HG03025 (cell line): Measurements from ENCODE around the gene ZNF33A.
"Not testable (repeated sequence)": the region's sequence is repeated elsewhere in the genome, so short reads cannot be mapped to it uniquely, and the experiment has no call there.

Experiments
- ATAC-seq: cut with Tn5 transposase; IDR thresholded peaks from one replicate; pipeline ENCODE4 v1.9.1; 2021; ENCODE audit warnings: mild to moderate bottlenecking, moderate library complexity; ENCODE audit not compliant: unreplicated experiment, low FRiP score

The ZNF33A gene

DNA sequence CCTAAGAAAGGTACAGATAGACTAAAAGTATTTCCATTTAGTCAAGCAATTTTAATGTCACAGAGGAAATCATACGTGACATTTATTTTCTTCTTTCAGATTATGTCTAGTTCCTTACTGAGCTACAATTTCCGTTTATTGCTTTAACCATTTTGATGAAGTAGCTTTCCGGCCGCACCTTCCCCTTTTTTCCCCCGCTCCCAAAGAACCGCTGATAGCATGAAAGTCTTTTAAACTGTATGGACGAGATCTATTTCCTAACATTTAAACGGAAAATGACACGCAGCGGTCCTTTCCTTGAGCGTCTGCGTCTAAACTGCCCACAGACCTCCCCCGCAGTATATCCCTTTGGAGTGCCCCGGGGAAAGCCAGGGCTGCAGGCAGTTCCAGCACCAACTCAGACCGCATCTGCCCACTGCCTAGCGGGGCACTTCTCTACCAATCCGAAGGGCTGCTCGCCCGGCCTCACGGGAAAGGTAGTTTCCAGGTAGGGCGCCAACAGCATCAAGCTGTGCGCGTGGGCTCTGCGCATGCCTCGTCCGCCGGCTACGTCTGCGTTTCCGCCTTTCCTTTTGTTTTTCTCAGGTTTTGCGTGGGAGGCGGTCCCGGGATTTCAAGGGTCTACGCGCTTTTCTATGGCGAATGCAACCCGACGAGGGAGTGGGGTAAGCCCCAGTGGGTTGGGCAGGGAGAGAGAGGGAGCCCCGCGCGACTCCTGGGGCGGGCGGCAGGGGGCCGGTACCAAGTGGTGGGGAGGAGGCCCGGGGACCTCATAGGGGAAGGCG lies at the start of gene ZNF33A:
TSS of gene ZNF33A (plus strand) at position 557 of the 785 bp plus-strand sequence. CDS start 1,667 bp downstream, outside the sequence.
- ATAC-seq = peak; percentile 91

DNA sequence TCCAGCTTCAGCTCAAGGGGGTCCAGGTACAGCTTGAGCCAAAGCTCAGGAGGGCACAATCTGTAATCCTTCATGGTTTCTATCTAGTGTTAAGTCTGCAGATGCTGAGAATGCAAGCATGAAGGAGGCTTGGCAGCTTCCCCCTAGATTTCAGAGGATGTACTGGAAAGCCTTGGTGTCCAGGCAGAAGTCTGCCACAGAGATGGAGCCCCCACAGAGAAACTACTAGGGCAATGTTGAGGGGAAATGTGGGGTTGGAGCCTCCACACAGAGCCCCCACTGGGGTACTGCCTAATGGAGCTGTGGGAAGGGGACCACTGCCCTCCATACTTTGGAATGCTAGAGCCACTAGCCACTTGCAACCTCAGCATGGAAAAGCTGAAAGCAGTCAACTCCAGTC lies 45.5 kb upstream of the ZNF33A start:
- no peak for ATAC-seq

DNA sequence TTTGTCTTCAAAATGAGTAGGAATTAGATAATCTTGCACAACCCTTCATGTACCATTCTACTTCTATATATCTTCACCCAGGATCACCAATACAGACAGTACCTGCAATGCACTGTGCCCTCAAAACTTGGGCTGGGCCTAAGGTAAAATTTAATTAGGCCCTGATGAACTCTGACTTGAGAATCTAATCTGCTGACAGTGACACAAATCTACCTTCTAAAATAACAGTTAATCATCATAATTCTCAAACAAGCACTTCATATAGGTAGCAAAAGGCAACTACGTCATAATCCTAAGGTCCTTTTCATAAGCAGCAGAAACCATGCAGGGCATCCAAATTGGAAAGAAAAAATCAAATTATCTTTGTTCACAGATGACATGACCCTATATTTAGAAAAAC lies 38.1 kb upstream of the ZNF33A start:
- ATAC-seq = no peak

DNA sequence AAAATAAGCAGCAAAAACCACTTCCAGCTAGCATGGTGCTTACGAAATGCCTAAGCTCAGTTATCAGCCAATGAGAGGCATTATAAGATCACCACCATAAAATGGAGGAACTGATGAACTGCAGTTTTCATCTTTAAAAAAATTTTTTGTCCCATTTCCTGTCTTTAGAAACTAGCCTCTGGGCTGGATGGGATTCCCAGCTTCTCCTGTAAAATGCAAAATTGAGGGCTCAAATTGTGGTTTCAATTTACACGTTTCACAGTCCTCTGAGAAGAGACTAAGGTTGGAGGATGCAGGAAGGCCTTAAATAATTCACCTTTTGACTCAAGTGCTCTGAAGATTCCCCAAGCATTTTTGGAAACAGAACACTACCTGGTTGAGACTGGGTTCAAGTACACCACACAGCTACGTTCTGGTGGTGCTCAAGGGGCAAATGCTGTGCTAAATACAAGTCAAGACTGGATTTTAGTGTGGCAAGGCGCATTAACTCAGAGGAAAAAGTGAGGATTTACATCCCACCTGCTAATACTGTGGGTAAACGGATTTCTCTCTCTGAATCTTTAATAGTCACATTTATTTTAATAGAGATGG lies 35.0 kb upstream of the ZNF33A start:
- ATAC-seq = no peak

DNA sequence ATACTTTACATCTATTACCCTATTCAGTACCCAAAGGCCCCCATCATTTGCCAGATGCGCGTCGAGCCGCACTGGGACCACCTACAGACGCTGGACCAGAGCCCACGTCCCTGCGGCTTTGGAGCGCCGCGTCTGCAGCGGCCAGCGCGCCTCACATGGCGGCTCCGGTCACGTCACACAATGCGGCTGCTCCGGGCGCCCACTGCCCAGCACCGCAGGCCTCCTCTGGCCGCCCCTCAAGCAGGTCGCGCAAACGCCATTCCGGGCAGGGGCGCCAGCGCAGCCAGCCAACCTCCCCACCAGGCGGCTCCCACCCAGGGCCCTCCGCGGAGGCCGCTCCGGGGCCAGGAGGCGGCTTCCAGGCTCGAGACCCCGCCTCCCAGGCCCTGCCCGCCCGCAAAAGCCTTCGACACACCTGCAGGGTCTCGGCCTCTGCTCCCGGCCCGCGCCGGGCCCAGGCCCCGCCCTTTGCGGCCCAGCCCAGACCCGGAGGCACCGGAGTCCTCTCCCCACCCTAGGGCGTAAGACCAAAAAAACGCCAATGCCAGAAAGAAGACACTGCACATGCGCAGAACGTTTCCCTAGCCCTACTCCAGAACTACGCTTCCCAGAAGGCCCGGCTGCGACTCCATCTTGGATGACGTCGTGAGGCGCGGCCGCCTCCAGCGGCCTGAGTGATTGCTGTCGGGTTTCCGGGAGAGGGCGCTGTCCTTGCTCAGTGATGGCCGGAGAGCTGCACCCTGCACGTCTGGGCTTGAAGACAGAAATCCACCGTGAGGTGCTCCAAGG lies 34.2 kb upstream of the ZNF33A start, which contains the start of gene ZNF25:
TSS of gene ZNF25 (minus strand) at position 557 of the 789 bp plus-strand sequence. CDS start 4,925 bp downstream, outside the sequence.
- ATAC-seq = peak; percentile 94

DNA sequence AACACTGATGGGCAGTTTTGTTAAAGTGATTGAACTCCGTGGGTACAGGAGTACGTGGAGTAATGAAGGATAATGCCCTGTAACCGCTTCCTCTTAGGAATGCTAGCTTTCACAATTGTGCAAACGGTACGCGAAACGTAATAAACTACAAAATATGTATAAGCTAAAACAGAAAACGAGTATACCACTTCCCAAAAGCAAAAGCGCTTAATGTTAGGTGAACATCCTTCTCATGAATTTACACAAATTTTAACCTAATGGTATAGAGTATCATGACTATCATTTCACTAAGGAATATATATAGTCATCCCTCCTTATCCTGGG lies 33.6 kb upstream of the ZNF33A start:
- ATAC-seq = no peak

DNA sequence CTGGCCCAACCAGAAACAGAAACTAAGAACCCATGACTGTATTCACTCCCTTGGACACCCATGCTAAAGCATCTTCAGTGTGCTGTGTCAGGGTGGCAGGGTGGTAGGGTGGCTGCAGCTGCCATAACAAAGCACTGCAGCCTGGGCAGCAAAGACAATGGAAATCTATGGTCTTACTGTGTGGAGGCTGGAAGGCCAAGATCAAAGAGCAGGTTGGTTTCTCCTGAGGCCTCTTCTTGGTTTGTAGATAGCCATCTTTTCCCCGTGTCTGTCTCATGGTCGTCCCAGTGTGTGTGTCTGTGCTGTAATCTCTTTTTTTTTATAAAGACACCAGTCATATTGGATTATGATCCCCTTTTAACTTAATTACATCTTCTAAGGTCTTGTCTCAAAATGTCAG lies 18.8 kb upstream of the ZNF33A start:
- ATAC-seq = no peak

DNA sequence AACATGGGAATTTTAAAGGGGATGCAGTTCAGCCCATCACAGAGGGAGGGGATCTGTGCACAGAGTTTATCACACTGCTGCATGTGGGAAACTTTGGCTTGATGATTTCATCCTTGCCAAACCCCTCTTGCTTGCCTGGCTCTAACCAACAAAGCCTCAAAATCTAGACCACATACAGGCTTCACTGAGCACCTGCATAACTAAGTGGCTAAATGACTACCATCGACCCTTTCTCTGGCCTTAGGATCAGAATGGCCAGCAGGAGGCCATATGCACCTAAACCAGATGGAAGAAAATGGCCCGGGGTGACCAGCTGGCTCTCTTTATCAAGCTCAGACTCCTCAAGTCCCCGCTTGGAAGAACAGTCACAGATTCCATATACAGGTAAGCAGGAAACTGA lies 18.4 kb upstream of the ZNF33A start:
- ATAC-seq = no peak

DNA sequence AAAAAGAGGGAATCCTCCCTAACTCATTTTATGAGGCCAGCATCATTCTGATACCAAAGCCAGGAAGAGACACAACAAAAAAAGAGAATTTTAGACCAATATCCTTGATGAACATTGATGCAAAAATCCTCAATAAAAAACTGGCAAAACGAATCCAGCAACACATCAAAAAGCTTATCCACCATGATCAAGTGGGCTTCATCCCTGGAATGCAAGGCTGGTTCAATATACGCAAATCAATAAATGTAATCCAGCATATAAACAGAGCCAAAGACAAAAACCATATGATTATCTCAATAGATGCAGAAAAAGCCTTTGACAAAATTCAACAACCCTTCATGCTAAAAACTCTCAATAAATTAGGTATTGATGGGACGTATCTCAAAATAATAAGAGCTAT lies 11.6 kb upstream of the ZNF33A start:
- not testable (repeated sequence) for ATAC-seq

DNA sequence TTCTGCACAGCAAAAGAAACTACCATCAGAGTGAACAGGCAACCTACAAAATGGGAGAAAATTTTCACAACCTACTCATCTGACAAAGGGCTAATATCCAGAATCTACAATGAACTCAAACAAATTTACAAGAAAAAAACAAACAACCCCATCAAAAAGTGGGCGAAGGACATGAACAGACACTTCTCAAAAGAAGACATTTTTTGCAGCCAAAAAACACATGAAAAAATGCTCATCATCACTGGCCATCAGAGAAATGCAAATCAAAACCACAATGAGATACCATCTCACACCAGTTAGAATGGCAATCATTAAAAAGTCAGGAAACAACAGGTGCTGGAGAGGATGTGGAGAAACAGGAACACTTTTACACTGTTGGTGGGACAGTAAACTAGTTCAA lies 10.0 kb upstream of the ZNF33A start:
- ATAC-seq = not testable (repeated sequence)

DNA sequence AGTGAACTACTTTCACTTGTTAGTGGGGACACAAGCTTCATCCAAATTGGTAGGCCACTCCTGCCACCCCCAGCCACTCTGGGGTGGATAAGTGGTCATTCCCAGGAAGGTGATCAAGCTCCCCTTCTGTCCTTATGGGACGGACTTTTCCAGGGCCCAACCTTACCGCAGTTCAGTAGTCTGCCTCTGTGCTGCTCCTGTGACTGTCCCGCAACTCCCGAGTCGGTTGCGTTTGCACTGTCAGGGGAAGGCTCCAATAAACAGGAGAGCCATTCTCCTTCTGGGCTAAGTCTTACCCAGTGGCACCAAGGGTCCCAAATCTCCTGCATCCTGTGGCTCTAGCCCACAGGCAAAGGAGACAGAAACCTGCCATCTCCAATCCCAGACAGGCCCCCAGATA lies 7.4 kb upstream of the ZNF33A start:
- no peak for ATAC-seq

DNA sequence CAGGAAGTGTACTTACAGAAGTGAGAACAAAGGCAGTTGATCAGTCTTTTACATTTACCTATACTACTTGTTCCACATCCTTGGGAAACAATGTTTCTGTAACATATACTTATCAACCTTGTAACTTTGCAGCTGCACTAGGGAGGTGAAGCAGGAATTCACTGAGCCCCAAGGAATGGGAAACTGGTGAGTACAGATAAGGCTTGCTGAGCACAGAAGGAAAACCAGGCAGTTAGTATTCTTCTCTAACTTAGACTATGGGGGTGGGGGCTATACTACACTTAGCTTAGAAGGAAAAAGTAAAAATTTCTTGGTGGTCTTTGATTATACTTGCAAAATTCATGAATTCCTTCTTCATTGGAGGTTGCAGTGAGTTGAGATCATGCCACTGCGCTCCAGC lies 6.9 kb upstream of the ZNF33A start:
- no peak for ATAC-seq

DNA sequence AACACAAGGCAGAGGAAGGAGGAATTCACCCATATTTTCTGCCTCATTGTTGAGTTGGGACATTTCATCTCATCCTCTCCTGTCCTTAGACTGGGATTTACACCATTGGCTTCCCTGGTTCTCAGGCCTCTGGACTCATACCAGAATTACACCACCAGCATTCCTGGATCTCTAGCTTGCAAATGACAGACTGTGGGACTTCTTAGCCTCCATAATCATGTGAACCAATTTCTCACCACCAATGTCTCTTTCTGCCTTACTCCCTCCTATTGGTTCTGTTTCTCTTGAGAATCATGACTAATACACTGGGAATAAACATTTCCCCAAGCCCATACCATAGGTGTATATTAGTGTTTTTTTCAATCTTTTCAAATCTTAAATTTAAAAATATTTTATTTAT lies 2.9 kb upstream of the ZNF33A start:
- ATAC-seq = no peak

DNA sequence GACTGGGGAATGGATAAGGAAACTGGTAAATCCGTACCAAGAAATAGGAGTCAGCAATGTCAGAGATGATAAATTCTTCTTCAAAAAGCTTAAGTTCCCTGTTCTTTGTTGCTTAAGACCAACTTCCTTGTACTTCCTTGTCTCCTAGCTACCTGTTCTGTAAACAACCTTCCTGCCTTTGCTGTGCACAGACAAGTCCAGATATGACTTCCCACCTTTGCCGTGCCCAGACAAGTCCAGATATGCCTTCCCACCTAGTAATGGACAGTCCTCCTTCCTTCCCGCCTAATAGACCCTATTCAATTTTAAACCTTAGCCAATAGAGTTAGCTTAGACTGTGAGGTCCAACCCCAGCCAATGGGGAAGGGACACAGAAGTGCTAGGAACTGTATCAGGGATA lies 2.5 kb upstream of the ZNF33A start:
- no peak for ATAC-seq

DNA sequence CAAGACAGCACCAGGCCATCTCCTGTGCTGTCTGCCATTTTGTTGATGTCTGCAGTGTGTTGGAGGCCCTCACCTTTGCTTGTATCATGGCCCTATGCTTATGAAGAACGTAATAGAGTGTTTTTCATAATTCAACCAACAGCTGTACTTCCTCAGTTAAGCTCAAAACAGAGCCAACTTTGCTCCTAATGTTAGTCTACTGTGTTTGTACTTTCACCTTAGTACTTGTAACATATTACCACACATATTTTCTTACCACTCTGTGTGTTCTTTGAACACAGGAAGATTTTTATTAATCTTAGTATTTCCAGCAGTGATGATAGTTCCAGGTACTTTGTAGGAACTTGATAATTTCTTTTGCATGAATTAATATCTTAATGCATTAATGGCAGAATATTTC lies 5.9 kb downstream of the ZNF33A start:
- ATAC-seq = no peak

DNA sequence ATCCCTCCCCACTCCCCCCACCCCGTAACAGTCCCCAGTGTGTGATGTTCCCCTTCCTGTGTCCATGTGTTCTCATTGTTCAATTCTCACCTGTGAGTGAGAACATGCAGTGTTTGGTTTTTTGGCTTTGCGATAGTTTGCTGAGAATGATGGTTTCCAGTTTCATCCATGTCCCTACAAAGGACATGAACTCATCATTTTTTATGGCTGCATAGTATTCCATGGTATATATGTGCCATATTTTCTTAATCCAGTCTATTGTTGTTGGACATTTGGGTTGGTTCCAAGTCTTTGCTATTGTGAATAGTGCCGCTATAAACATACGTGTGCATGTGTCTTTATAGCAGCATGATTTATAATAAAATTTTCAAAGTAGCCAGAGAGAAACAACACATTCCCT lies 8.6 kb downstream of the ZNF33A start:
- not testable (repeated sequence) for ATAC-seq

DNA sequence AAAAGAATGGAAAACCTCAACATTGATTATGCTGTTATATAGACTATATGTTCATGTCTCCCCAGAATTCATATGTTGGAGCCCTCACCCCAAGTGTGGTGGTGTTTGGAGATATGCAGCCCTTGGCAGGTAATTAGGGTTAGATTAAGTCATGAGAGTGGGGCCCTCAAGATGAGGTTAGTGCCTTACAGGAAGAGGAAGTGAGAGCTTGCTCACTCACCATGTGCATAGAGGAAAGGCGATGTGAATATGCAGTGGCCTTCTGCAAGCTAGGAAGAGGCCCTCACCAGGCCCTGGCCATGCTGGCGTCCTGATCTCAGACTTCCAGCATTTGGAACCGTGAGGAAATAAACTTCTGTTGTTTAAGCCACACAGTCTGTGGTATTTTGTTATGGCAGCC lies 14.8 kb downstream of the ZNF33A start:
- ATAC-seq = peak; percentile 94

DNA sequence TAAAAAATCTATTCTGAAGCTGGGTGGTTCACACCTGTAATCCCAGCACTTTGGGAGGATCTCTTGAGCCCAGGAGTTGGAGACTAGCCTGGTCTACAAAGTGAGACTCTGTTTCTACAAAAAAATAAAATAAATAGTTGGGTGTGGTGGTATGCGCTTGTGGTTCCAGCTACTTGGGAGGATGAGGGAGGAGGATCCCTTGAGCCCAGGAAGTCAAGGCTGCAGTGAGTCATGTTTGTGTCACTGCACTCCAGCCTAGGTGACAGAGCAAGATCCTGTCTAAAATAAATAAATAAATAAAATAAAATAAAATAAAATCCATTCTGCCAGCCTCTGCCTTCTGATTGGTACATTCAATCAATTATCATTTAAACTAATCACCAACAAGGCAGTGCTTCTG lies 17.5 kb downstream of the ZNF33A start:
- ATAC-seq = no peak

DNA sequence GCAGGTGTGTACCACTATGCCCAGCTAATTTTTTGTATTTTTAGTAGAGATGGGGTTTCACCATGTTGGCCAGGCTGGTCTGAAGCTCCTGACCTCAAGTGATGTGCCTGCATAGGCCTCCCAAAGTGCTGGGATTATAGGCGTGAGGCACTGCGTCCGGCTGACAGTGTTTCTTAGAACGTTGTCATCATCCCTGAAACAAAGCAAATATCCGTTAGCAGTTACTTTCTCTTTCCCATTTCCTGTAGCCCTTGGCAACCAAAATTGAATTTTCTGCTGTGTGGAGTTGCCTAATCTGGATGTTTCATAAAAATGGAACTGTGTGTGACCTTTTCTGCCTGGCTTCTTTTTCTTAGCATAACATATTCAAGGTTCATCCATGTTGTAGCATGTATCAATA lies 22.4 kb downstream of the ZNF33A start:
- no peak for ATAC-seq

DNA sequence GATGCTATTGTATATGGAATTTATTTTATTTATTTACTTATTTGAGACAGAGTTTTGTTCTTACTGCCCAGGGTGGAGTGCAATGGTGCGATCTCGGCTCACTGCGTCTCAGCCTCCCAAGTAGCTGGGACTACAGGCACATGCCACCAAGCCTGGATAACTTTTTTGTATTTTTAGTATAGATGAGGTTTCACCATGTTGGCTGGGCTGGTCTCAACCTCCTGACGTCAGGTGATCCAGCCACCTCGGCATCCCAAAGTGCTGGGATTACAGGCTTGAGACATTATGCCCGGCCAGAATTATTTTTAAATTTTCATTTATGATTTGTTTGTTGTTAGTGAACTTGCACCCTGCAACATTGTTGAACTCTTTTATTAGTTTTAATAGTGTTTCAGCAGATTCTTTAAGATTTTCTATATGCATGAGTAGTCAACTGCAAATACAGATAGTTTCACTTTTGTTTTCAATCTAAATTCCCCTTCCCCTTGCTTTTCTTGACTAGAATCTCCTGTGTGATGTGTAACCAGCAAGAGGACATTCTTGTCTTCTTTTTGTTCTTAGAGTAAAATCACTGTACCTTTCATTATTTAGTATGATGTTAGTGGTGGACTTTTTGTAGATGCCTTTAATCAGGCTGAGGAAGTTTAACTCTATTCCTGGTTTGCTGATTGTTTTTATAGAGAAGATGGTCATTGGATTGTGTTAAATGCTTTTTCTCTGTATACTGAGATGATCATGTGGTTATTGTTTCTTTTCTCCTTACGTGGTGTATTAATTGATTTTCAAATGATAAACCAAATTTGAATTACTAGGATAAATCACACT lies 27.8 kb downstream of the ZNF33A start:
- peak; percentile 95 for ATAC-seq

DNA sequence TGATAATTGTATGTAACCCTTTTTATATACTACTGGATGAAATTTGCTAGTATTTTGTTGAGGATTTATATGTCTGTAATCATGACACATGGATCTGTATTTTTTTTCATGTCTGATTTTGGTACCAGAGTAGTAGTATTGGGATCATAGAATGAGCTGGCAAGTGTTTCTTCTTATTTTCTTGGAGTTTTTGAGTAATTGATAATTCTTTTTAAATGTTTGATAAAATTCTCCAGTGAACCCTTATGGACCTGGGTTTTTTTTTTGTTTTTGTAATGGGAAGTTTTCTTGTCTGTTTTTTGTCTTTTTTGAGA lies 28.4 kb downstream of the ZNF33A start:
- ATAC-seq = no peak
